Keratinocyte (primary cell): ENCODE results near the gene TRPC4. TPM values are rescaled to one million over a fixed set of nuclear protein-coding genes. Genes with fewer than 3 reads are reported as not detected.

Experiments used
- DNase-seq: peaks from one replicate; pipeline ENCODE4 v3.0.0-alpha.2; 2011; ENCODE audit warnings: low read depth, missing footprints, low spot score
- FAIRE-seq: peaks from 2 replicates; lab custom pipeline; 2011; peaks lifted over from hg19 to GRCh38; lab: Jason Lieb, UNC
- H2AFZ ChIP-seq: 2 replicates; pipeline ENCODE4 v1.6.0; 2012; ENCODE audit warnings: low read length, control low read depth, inconsistent platforms; ENCODE audit not compliant: control insufficient read depth
- H3K27ac ChIP-seq: 2 replicates; pipeline ENCODE4 v1.5.1; 2011; ENCODE audit warnings: low read length; ENCODE audit not compliant: control insufficient read depth, insufficient read depth
- H3K27me3 ChIP-seq: 3 replicates; pipeline ENCODE4 v1.6.0; 2011; ENCODE audit warnings: low read length; ENCODE audit not compliant: control insufficient read depth, insufficient read depth; ENCODE audit errors: extremely low read depth
- H3K36me3 ChIP-seq, 2 experiments: 2 replicates in 1 of 2; 3 replicates in 1 of 2; pipeline ENCODE4 v1.5.1; 2011; ENCODE audit warnings: low read length in 2 of 2, mild to moderate bottlenecking in 1 of 2; ENCODE audit not compliant: control insufficient read depth in 2 of 2, insufficient read depth in 2 of 2; ENCODE audit errors: extremely low read depth in 1 of 2
- H3K4me1 ChIP-seq: 3 replicates; pipeline ENCODE4 v1.5.1; 2011; ENCODE audit warnings: low read length; ENCODE audit not compliant: control insufficient read depth, insufficient read depth; ENCODE audit errors: extremely low read depth
- H3K4me2 ChIP-seq: 3 replicates; pipeline ENCODE4 v1.6.0; 2011; ENCODE audit warnings: low read depth, low read length; ENCODE audit not compliant: control insufficient read depth, insufficient read depth; ENCODE audit errors: extremely low read depth
- H3K4me3 ChIP-seq, 3 experiments: fragments of 200-600 bp in 1 of 3; sonication (generic) in 1 of 3; 2 replicates in 2 of 3; 3 replicates in 1 of 3; pipeline ENCODE4 v1.5.1; 2011 to 2016; ENCODE audit warnings: low read length in 3 of 3, mild to moderate bottlenecking in 3 of 3, control low read depth in 2 of 3, inconsistent platforms in 1 of 3, low read depth in 1 of 3, mixed read lengths in 1 of 3, mixed run types in 1 of 3, moderate library complexity in 1 of 3; ENCODE audit not compliant: control insufficient read depth in 2 of 3, insufficient read depth in 2 of 3; ENCODE audit errors: extremely low read depth in 1 of 3
- H3K79me2 ChIP-seq: 2 replicates; pipeline ENCODE4 v1.6.0; 2012; ENCODE audit warnings: low read length; ENCODE audit not compliant: control insufficient read depth, insufficient read depth
- H3K9ac ChIP-seq: 3 replicates; pipeline ENCODE4 v1.6.0; 2011; ENCODE audit warnings: low read length; ENCODE audit not compliant: control insufficient read depth, insufficient read depth; ENCODE audit errors: extremely low read depth
- H3K9me1 ChIP-seq: 3 replicates; pipeline ENCODE4 v1.6.0; 2011; ENCODE audit warnings: low read length; ENCODE audit not compliant: control insufficient read depth, insufficient read depth; ENCODE audit errors: extremely low read depth
- H3K9me3 ChIP-seq: 2 replicates; pipeline ENCODE4 v1.5.1; 2012; ENCODE audit warnings: low read depth, low read length; ENCODE audit not compliant: control insufficient read depth
- H4K20me1 ChIP-seq: 3 replicates; pipeline ENCODE4 v1.6.0; 2011; ENCODE audit warnings: low read length; ENCODE audit not compliant: control insufficient read depth, insufficient read depth; ENCODE audit errors: extremely low read depth
- CTCF ChIP-seq, 3 experiments: IDR thresholded peaks in 1 of 3; conservative IDR thresholded peaks in 1 of 3; optimal IDR thresholded peaks in 1 of 3; 2 replicates in 2 of 3; 3 replicates in 1 of 3; pipeline versions ENCODE3 to v1.5.1; 2011; ENCODE audit warnings: low read length in 3 of 3, mild to moderate bottlenecking in 3 of 3, moderate library complexity in 2 of 3, control low read depth in 1 of 3, inconsistent platforms in 1 of 3; ENCODE audit not compliant: insufficient read depth in 2 of 3; ENCODE audit errors: extremely low read depth in 1 of 3
- EZH2 ChIP-seq: IDR thresholded peaks from one replicate; pipeline ENCODE4 v1.6.1; 2012; ENCODE audit warnings: inconsistent platforms, mild to moderate bottlenecking, low read length, moderate library complexity
- dilution Hi-C: fragments of 300-500 bp; cut with MboI; formaldehyde crosslinking; loops from one replicate; pipeline ENCODE4 v1.7.0; 2020; ENCODE audit warnings: low sequenced_read_pairs; ENCODE audit not compliant: extremely low pct_ligation_motif_present
- polyA plus RNA-seq, 5 experiments: library from polyadenylated mRNA; depleted of rRNA in 3 of 5; stranded (reverse) in 3 of 5; stranded (forward) in 1 of 5; unstranded in 1 of 5; fragments of >200 nt; gene quantifications; 1 replicate in 1 of 5; 2 replicates in 3 of 5; 3 replicates in 1 of 5; pipeline versions ENCODE4 v1.2.1 to v1.2.3, GENCODE V29; 2011 to 2012; ENCODE audit warnings: missing spikeins in 2 of 5, low read depth in 1 of 5, low replicate concordance in 1 of 5

The TRPC4 gene
- polyA plus RNA-seq, 1 donor (not counting 4 experiments of a cell fraction or from before 2014, with no cell fraction given) = not detected

- Histone ChIP-seq H3K9me1 (no peaks in the 10 kb centered on the region), H3K4me1 (no peaks in the 10 kb centered on the region), H3K4me2 (no peak overlapping the region), H4K20me1 (no peaks in the 10 kb centered on the region), H3K36me3 (no peaks in the 10 kb centered on the region), H3K9ac (no peak overlapping the region), H2AFZ (no peak overlapping the region), H3K27me3 (no peaks in the 10 kb centered on the region), H3K9me3 (no peaks in the 10 kb centered on the region), H3K4me3 (no peak overlapping the region), H3K79me2 (no peaks in the 10 kb centered on the region), H3K27ac (no peak overlapping the region)
- TF ChIP-seq EZH2 (no peak), CTCF (optimal IDR thresholded peaks at IDR 0.05 in 1 of 3, IDR thresholded peaks at IDR 0.05 in 1 of 3, conservative IDR thresholded peaks at IDR 0.05 in 1 of 3; ENCODE audit: extremely low read depth in 1 of 3, insufficient read depth in 2 of 3, low read length in 3 of 3) (no peak)
- dilution Hi-C loops = no loop called here
- DNase-seq (no peak), FAIRE-seq (no peak)
Observed at GRCh38 chr13:37647031-37647650, 222.4 kb downstream of the TRPC4 start.

- H3K9me3 ChIP-seq = no peaks in the 10 kb centered on the region
- DNase-seq = no peak
- no peaks in the 10 kb centered on the region for H3K36me3 ChIP-seq
- no peaks in the 10 kb centered on the region for H3K4me1 ChIP-seq
- no peak overlapping the region for H3K4me3 ChIP-seq
- no peak for FAIRE-seq
- H3K27me3 ChIP-seq = no peaks in the 10 kb centered on the region
- no peaks in the 10 kb centered on the region for H3K79me2 ChIP-seq
- TF ChIP-seq EZH2 (no peak), CTCF (optimal IDR thresholded peaks at IDR 0.05 in 1 of 3, IDR thresholded peaks at IDR 0.05 in 1 of 3, conservative IDR thresholded peaks at IDR 0.05 in 1 of 3; ENCODE audit: extremely low read depth in 1 of 3, insufficient read depth in 2 of 3, low read length in 3 of 3) (no peak)
- H4K20me1 ChIP-seq = no peaks in the 10 kb centered on the region
- H3K27ac ChIP-seq = no peak overlapping the region
- no peak overlapping the region for H3K9ac ChIP-seq
- no peak overlapping the region for H3K4me2 ChIP-seq
- H3K9me1 ChIP-seq = no peaks in the 10 kb centered on the region
- dilution Hi-C loops = no loop called here
- H2AFZ ChIP-seq = no peak overlapping the region
Observed at GRCh38 chr13:37646531-37646930, 223.0 kb downstream of the TRPC4 start.
